HG03439 (cell line): ENCODE measurements around the gene AGMAT.
A peak's percentile ranks its signal among the peaks of the same experiment; 100 is the strongest.

ENCODE experiments used
- ATAC-seq: cut with Tn5 transposase; IDR thresholded peaks from one replicate; pipeline ENCODE4 v1.9.1; 2021; ENCODE audit warnings: mild to moderate bottlenecking, moderate library complexity; ENCODE audit not compliant: unreplicated experiment

AGMAT gene

DNA sequence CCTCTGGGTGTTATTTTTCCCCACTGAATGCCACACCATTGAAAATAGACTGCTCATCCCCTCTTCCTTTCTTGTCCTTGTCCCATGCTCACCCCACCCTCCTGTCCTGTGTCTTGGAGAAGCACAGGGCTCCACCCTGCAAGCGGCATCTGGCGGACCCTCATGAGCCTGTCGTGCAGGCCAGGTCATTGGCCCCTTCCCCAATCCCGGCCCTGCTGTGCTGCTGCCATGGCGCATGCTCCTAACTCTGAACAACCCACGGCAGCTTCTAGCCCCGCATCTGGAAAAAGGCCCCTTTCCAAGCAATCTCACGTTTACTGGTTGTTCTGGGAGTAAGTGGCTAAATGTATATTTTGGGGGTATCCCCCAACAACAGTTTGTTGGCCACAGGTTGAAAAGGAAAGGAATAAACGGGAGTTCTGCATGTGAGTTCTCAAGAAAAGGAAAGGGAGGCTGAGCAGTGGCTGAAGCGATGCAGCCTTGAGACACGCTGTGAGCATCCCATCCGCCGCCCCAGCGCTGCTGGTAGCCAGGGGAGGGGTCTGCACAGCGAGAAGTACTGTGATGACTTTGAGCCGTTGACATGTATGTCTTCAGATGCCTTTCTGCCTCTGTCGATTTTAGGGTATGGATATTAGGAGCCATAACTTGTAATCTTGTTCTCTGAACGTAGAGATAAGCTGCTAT is 16.3 kb downstream of the AGMAT start:
- no peak for ATAC-seq

DNA sequence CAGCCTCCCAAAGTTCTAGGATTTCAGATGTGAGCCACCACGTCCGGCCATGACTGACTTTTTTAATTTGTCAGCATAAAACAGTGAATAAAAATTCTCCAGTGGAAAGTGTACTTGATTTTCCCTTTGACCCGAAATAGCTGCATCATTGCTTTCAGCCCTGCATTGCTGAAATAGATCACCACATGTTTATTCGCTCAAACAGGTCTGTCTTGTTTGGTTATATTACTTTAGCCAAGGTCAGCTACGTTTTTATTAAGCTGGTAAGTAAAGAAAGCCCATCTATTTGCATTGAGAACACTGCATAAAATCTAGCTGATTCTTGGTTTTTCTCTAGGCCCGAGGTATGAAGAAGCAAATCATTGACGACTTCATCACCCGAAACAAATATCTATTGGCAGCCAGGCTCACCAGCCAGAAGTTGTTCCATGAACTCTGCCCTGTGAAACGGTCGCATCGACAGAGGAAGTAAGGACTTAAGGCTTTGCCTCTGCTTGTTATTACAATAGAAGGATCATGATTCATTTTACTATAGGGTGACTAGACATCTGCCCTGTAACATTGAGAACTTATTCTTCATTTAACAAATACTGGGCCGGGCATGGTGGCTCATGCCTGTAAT is 25.6 kb downstream of the AGMAT start:
- ATAC-seq = no peak

DNA sequence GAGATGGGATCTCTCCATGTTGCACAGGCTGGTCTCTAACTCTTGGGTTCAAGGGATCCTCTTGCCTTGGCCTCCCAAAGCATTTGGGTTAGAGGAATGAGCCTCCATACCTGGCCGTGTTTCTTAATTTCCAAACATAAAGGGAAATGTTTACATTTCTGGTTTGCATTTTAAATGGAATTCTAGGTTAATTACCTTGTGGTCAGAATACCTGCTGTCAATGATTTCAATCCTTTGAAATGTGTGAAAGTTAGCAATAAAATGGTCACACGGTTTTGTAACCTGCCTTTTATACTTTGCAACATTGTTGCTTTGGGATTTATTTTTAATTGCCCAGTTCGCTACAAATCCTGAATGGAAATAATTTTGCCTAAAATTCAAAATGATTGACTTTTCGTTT is 26.3 kb downstream of the AGMAT start:
- no peak for ATAC-seq

DNA sequence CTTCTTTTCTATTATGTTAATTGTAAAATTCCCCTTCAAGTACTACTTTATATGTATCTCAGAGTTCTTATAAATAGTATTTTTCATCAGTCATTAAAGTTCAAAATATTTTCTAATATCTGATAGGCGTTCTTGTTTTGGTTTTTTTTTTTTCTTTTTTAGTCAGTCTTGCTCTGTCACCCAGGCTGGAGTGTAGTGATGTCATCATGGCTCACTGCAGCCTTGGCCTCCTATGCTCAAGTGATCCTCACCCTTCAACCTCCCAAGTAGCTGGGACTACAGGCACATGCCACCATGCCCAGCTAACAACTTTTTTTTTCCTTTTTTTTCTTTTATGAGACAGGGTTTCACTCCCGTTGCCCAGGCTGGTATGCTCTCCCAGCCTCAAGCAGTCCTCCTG is 27.3 kb downstream of the AGMAT start:
- ATAC-seq = no peak

DNA sequence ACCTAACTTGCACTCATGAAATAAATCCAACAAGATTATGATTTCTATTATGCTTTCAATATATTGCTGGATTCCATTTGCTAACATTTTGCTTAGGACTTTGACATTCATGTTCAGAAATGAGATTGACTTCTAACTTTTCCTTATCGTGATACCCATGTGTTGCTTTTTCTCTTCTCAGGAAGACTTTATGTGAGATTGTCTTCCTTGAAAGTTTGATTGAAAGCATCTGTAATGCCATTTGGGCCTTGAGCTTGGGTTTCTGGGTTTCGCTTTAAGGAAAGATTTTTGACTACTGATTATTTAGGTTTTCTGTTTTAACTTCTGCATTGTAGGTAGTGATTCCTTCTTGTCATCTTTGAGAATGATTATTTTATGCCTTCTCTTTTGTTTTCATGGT is 27.8 kb downstream of the AGMAT start:
- no peak for ATAC-seq

DNA sequence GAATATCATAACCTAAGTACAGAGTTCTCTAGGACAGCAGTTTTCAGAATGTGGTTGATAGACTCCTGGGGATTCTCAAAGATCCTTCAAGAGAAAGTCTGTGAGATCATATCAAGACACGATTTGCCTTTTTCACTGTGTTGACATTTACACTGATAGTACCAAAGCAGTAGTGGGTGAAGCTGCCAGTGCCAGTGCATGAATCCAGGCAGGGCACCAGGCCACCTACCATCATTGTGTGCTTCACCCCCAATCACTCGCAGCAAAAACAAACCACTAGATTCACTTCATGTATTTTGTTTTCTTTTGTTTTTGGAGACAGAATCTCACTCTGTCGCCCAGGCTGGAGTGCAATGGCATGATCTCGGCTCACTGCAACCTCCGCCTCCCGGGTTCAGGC is 34.3 kb downstream of the AGMAT start:
- no peak for ATAC-seq

DNA sequence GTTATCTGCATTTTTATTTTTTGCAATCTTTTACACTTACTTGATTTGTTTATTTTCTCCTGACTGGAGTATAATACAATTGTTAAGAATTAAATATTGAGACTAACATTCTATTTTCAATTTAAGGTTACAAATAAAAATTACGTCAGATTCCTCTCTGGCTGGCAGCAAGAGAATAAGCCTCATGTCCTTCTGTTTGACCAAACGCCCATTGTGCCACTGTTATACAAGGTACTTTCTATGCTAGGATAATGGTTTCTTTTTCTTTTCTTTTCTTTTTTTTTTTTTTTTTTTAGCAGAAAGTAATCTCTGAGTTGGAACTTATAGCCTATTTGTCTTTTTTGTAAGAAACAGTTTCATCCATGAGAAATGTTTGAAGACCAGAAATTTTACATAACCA is 38.2 kb downstream of the AGMAT start:
- ATAC-seq = no peak

DNA sequence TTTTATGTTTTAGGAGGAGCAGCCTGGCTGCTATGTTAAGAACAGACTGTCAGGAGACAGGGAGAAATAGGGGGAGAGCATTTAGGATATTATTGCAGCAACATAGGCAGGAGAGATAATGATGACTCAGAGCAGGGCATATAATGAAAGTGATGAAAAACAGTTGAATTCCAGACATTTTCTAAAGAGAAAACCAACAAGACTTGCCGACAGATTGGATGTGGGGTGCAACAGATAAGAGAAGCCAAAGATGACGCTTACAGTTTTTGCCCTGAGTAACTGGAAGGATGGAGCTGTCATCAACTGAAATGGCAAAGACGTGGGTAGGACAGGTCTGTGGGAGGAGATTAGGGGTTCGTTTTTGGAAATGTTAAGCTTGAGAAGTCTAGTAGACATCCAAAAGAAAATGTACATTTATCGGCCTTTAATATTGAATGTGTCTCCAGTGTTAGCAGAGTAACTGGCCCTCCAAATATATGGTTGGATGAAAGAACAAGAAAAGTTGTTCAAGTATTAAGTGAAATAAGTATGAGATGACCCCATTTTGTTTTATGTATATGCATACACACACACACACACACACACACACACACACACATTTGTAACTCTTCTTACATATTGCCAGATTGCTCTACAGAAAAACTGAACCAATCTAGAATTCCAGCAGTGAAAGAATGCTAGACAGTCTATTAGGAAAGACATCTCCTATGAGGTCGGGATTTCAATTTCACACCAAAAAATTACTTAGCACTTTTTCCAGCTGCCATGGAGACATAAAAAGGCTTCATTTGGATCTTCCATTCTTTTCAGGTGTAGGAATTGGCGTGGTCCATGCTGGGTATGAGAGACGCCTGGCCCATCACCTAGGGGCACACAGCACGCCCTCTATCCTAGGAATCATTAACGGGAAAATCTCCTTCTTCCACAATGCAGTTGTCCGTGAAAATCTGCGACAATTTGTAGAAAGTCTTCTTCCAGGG is 41.0 kb downstream of the AGMAT start:
- no peak for ATAC-seq

DNA sequence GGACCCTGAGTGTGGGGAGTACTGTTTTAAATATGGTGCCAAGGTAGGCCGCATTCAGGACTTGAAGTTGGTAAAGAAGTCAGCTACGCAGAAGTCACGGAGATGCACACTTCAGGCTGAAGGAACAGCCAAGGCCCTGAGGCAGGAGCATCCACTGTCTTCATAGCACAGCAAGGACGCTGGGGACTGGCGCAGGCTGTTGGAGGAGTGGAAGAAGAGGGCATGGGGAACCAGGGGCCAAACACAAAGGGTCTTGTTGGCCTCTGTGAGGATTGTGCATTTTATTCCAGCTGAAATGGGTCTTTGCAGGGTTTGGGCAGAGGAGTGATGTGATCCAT is 41.6 kb downstream of the AGMAT start:
- ATAC-seq = no peak

DNA sequence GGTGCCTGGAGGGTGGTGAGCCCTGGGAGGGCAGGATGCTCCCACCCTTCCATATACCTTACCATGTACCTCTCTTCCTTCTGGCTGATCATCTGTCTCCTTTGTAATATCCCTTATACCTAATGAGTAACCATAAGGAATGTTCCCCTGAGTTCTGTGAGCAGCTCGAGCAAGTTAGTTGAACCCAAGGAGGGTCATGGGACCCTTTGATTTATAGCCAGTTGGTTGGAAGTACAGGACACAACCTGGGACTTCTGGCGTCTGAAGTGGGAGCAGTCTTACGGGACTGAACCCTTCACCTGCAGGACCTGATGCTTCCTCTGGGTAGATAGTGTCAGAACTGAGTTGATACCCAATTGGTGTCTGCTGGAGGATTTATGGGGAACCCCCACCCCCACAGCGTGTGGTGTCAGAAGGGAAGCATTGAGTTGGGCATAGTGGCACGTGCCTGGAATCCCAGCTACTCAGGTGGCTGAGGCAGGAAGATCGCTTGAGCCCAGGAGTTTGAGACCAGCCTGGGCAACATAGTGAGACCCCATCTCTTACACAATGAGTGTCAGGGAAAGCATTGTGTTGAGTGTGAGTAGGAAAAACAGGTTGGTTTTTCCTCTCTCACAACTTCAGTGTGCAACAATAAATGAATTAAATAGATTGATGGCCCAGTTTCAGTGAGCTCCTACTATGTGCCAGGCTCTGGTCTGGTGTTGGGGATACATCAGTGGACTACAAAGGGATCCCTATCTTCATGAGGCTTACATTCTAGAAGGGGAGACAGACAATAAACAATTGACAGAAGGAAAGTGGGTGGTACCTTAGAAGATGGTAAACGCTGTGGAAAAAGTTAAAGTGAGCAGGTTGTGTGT is 42.2 kb downstream of the AGMAT start:
- no peak for ATAC-seq

DNA sequence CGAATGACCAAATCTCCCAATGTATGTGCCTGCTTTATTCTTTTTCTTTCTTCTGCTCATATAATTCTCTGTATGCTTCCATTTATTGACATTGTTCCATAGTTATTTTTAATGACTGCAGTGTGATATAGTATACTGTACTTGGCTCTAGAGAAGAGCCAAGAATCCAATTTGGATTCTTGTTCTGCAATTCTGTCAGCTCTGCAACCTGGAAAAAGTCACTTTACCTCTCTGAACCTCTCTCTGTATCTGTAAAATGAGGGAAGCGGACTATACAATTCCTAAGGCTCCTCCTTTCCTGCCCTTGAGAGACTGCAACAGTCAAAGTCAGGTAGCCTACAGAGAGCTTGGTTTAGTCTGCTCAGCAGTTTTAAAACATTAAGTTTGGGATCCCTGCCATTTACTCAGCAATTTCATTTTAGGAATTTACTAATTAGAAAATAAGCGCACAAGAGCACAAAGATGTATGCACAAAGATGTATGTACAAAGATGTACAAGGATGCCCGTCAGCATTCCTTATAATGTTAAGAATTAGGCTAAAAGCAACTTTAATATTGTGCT is 43.5 kb downstream of the AGMAT start:
- no peak for ATAC-seq

DNA sequence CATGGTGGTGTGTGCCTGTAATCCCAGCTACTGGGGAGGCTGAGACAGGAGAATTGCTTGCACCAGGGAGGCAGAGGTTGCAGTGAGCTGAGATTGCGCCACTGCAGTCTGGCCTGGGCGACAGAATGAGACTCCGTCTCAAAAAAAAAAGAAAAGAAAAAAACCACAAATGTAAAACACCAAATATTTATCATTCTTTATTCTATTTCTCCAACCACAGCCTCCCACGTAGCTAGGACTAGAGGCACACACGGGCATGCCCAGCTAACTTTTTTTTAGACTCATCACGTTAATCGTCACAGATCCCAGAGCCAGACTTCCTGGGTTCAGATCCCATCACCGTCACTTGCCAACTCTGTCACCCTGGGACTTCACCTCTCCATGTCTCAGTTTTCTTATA is 44.7 kb downstream of the AGMAT start:
- ATAC-seq = no peak

DNA sequence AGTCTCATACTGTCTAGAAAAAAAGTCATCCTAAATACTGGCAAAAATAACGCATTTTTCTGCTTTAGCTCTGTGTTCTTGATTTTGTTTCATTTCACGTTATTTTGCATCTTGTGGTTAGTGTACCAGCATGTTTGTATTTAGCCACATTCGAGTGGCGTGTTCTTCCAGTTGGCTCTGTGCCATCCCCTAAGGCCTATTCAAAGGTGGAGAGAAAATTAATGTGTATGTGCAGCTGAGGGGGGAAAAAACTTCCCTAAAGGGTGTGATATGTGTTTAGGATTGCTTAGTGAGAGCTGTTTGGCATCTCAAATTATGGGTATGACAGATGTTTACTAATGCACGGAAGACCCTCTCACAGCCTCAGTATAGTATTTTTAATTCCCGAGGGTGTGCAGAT is 46.1 kb downstream of the AGMAT start:
- ATAC-seq = no peak

DNA sequence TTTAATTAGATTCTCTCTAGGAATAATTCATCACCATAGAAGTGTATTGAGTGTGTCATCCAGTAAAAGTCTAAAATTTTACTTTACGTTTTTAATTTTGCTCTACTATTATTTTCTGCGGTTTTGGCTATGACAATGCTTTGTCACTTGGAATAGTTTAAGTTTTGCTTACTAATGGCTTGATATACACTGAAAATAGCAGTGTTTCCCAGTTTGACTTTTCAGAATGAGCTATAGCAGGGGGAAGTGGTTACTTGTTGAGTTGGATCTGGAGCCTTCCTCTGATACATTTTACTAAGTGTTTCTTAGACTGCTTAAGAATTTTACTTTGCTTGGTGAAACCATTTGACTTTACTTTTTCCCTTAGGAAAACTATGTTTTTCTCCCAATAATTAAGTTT is 53.2 kb downstream of the AGMAT start:
- no peak for ATAC-seq

DNA sequence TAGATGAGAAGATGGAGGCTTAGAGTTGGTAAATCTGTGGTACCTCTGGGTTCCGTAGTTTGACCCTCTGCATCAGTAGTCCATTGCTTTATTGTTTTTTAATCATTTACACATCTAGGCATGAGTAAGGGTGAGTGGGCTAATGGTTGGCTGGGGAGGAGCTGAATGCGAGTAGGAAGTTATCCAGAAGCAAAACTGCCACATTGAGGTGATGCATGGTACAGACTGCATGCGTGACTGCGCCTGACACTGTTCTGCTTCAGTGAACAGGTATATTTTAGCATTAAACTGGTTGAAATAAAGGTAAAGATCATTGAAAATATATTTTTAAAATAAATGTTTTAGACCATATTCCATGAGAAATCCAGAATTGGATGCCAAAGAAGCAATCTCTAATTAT is 53.8 kb downstream of the AGMAT start:
- no peak for ATAC-seq

DNA sequence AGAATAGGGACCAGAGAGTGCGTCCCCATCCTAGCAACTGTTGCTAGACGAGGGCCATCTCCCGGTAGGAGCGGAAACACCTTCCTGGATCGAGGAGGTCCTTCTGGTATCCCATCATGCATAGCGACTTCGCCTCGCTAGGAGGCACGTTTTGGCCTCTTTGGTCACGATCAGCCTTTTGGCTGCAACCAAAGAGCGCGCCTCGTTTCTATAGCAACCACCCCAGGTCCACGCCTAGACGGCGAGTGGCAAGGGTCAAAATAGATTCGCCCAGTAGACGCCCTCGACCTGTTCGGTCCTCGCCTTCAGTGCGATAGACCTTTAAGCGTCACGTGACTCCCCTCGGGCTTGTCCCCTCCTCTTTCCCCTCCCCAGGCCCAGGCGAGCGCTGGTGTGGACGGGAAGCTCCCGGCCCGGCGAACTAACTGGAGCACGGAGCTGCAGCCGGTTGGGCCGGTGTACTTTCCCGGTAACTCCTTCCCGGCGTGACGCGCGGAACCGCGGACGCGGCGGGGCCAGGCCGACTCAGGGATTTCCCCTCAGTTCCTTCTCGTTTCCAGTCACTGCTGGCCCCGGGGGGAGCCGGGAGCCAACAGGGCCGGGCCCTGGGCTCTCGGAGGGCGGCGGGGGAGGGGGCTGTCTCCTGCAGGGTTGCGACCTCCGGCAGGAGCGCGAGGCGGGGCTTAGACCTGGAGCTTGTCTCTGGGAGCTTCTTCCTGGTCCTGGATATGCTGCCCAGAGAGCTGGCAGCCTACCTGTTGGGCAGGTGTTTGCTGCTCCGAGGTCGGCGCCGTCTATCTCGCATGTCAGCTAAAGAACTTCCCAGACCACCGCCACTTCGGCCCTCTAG is 58.1 kb downstream of the AGMAT start, which contains the start of gene DNAJC16:
Gene DNAJC16 (plus strand): TSS at position 359 of the 850 bp plus-strand sequence. CDS start 2,258 bp downstream, outside the sequence.
- peak; percentile 60 for ATAC-seq

DNA sequence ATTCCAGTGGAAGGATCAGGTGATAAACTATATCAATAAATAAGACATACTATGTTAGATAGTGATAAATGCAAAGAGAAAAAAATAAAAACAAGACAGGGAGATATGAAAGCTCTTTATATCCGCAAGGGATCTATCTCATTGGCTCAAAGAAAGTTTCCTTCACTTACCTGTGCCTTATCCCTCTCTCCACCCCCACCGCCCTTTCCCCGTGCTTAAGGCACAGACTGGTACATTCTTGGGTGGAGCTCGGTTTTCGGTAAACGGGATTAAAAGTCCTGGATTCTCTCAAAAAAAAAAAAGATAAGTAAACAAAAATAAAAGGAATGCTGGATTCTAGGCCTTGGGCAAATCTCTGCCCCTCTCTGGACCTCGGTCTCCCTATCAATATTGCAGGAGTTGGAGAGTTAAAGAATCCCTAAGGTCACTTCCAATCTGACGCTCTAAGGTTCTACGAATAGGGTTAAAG is 58.8 kb downstream of the AGMAT start:
- no peak for ATAC-seq

DNA sequence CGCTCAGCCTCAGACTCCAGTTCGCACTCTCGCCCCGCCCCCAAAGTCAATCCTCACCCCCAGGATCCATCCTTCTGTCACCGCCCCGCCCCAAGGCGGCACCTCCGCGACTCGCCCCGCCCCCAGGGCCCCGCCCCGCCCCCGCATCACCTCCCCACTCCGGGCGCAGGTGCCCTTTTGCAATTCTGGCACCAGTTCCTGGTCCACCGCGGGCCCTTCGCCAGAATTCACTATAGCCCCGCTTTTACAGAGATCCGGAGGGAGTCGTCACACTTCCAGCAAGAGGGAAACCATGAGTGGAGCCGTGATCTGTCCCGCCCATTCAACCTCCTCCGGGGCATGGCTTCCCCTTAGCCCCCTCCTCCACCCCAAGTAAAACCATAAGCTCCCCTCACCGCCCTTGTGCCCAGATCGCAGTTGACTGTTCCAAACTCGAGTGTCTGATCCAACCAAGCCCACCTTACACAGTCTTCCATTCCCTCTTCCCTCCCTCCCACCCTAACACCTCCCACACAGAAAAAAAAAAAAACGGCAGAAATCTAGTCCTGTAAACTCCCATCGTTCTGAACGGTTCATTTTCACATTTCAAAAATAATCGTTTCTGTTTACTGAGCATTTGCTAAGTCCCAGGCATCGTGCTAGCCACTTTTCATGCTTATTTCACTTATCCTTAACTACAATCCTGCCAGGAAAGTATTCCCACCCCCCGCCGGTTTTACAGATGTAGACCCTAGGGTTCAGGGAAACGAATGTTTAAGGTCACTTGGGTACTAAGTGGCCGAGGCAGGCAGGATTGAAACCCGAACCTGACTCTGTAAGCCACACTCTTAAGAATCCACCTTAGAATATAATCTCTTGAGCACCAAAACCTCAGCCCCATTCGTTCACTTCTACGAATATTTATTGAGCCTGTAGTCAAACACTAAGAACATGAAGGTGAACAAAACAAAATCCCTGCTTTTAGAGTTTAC is 59.5 kb downstream of the AGMAT start:
- ATAC-seq = peak; percentile 44
